HG02870 (cell line): ENCODE measurements around the gene SMIM17.

Source experiments
- ATAC-seq: cut with Tn5 transposase; IDR thresholded peaks from one replicate; pipeline ENCODE4 v1.9.1; 2021; ENCODE audit warnings: mild to moderate bottlenecking, moderate library complexity; ENCODE audit not compliant: unreplicated experiment

Gene SMIM17

GRCh38 chr19:56642711-56643459 lies at the start of gene SMIM17:
Gene SMIM17, plus strand, starts transcription at chr19:56643159. Its CDS starts 2,509 bp downstream, at chr19:56645668.
- ATAC-seq, result no peak

DNA sequence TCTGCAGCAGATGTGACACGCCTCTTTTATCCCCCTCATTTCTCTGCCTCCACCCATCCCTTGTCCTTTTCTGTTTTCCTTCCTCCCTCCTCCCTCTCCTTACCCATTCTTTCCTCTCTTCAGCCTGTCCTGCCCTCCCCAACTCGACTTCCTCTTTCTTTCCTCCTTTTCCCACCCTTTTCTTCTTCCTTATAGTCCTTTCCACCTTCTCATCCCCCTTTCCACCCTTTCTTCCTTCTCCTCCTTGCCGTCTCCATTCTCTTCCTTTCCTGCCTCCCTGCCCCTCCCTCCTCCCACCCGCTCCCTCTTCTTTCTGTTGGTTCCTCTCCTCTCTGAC lies 48.5 kb upstream of the SMIM17 start:
- no peak for ATAC-seq

DNA sequence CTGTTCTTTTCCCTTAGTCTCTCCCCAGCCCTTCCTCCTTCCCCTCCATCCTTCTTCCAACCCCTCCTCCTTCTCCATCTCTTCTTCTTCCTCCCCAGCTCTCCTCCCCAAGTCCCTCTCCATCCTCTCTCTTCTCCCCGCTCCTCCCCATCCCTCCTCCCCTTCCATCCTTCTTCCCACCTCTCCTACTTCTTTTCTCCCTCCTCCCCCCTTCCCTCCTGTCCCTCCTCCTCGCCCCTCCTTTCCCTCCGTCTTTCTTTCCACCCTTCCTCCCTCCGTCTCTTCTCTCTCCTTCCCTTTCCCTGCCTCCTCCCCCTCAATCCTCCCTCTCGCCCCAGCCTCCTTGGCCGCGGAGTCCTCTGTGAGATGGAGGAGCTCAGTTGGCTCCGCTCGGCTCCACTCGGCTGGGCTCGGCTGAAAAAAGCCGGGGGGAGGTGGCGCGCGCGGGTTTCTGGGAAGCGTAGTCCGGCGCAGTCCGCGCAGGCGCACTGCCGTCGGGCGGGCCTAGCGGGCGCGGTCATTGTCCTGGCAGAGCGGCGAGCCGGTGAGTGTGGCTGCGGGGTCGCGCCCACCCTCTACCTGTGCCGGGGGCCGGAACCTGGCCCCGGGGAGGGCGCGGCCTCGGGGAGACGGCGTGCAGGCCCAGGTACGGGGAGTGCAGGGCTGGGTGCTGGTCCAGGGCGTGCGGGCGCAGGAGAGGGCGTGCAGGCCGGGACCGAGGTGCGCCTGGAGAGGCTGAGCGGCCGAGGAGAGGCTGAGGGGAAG lies 48.0 kb upstream of the SMIM17 start, which contains the start of gene ZNF71:
TSS of gene ZNF71 (plus strand) at position 520 of the 765 bp plus-strand sequence. CDS start 6,257 bp downstream, outside the sequence.
- peak; percentile 87 for ATAC-seq

- ATAC-seq, result no peak
These were observed 47.4 kb upstream of the SMIM17 start for GRCh38 chr19:56595548-56595899.

DNA sequence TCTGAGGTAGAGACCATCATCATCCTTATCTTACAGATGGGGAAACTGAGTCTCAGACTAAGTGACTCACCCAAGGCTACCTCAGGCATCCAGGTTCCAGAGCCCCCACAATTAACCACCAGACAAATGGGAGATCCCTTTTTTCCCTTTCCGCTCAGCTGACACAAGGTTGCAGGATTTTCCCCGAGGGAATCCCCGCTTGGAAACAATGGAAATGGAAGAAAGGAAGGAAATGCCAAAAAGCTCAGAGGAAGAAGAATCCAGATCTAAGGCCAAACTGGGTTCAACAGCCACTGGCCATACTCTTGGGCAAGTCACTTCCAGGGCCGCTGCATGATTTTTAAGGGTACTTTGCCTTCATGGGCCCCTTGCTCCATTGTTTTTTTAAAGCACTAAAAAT lies 46.3 kb upstream of the SMIM17 start:
- ATAC-seq, result no peak

- no peak for ATAC-seq
These were observed 45.3 kb upstream of the SMIM17 start for GRCh38 chr19:56597696-56598095.

GRCh38 chr19:56601375-56601774 lies 41.6 kb upstream of the SMIM17 start:
- no peak for ATAC-seq

- ATAC-seq, result no peak
These were observed 39.1 kb upstream of the SMIM17 start for GRCh38 chr19:56603829-56604228.

DNA sequence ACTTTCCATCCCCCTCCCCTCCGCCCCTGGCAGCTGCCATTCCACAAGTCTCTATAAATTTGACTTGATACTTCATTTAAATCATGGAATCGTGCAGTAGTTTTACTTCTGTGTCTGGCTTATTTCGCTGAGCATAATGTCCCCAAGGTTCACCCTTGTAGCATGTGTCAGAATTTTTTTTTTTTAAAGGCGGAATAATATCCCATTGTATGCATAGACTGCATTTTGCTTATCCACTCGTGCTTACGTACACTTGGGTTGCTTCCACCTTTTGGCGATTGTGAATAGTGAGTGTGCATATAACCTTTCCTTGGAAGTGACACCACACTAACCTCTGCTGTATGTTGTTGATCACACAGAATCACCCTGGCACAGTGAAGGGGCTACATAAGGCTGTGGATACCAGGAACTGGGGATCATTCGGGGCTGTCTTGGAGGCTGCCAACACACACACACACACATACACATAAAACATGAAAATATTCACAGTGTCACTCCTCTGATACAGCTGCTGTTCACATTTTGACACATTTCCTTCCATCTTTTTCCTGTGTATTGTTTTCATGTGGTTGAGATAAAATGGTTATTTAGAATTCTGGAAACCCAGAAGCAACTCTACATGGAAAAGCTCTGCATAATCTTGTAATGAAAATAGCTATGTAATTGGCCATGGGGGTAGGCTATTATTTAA lies 34.5 kb upstream of the SMIM17 start:
- ATAC-seq, result no peak

DNA sequence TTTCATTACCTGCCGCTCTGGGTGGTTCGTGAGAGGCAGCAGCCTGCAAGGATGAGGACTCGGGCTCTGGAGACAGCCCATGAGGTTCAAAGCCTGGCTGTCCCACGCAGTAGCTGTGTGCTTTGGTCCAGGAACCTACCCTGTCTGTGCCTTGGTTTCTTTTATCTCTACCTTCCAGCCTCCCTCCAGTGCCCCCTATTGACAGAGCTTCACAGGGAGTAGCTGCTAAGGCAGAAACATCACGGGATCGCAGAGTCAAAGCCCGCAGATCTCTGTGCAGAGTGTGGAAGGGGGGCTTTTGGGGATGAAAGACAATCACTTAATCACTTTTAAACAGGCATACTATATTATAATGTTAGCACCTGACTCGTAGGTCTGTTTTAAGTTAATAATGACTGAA lies 31.7 kb upstream of the SMIM17 start:
- no peak for ATAC-seq

DNA sequence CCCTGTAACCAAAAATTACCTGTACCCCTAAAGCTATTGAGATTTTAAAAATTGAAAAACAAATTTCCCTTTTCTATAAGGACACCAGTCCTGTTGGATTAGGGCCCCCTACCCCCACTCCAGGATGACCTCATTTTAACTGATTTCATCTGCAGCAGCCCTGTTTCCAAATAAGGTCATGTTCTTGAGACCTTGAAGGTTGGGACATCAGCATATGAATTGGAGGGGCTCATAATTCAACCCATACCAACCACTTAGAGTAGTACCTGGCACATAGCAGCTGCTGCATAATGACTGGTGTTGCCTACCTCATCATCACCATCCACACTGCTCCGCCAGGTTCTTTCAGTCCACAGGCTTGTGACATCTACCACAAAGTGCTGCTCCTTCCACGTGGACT lies 30.2 kb upstream of the SMIM17 start:
- ATAC-seq, result no peak

GRCh38 chr19:56613639-56614038 lies 29.3 kb upstream of the SMIM17 start:
- no peak for ATAC-seq

GRCh38 chr19:56617531-56617930 lies 25.4 kb upstream of the SMIM17 start:
- no peak for ATAC-seq

- no peak for ATAC-seq
These were observed 23.8 kb upstream of the SMIM17 start for GRCh38 chr19:56619121-56619520.

GRCh38 chr19:56622374-56622773 lies 20.6 kb upstream of the SMIM17 start:
- ATAC-seq, result no peak

DNA sequence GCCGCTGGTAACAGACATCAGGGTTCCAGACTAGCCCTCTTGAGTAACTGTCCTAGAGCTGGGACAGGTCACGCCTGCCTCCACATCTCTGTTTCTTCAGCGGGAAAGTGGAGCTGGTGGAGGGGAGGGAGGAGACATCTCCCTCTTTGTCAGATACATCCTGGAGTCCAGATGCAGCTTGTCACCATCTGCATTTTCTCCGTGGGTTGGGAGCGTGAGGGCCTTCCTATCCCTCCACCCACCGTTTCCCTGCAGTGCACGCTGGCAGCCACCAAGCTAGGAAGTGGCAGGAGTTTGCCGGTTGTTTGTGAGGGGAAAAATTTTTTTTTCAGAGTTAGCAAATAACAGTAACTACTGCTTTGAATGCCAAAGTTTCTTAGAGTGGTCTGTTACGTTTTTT lies 20.0 kb upstream of the SMIM17 start:
- ATAC-seq, result no peak

GRCh38 chr19:56625708-56626107 lies 17.3 kb upstream of the SMIM17 start:
- ATAC-seq, result no peak

DNA sequence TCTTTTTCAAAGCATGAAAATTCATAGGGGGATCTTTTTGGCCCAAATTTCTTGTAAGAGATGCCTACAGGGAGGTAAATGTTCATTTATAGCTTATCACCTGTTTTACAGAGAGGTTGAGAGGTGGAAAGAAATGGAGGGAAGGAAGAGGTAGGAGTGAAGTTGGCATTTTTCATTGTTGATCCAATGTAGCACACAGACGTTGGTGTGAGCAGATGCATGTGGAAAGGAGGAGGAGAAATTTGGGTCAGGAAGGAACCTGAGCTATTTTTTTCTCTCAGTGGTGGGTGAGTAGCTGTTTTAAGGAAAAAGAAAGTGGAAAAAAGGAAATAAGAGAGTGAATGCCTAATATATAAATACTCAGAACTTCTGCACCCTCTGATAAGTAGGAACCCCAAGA lies 9.9 kb upstream of the SMIM17 start:
- ATAC-seq, result no peak

- no peak for ATAC-seq
These were observed 4.9 kb upstream of the SMIM17 start for GRCh38 chr19:56637976-56638555.

GRCh38 chr19:56639217-56639616 lies 3.7 kb upstream of the SMIM17 start:
- ATAC-seq, result no peak

GRCh38 chr19:56643460-56643955 lies 549 bp downstream of the SMIM17 start:
- ATAC-seq, result no peak
